Endothelial cell of umbilical vein (primary cell): ENCODE results near the gene CYP46A1. TPM values are rescaled to one million over a fixed set of nuclear protein-coding genes. Genes with fewer than 3 reads are reported as not detected.

Experiments
- BruUV-seq: library from RNA; stranded (reverse); fragments of 400-500 nt; replicated peaks from 2 replicates; lab custom pipeline; 2021; lab: Mats Ljungman, UMichigan
- CTCF ChIA-PET: fragments of 300-600, 350-600 bp; sonication (Branson Sonifier 250); formaldehyde crosslinking; loops from one replicate; lab custom pipeline; 2021; ENCODE audit warnings: antibody characterized with exemption, inconsistent platforms; lab: Charles Lee
- POLR2A ChIA-PET: fragments of 300-600, 350-600 bp; sonication (Branson Sonifier 250); formaldehyde crosslinking; loops from one replicate; lab custom pipeline; 2021; ENCODE audit warnings: antibody characterized with exemption, inconsistent platforms; lab: Charles Lee
- DNase-seq: peaks from one replicate; pipeline ENCODE4 v3.0.0-alpha.2; 2011; ENCODE audit warnings: low read depth, low spot score
- FAIRE-seq: peaks from 2 replicates; lab custom pipeline; 2011; peaks lifted over from hg19 to GRCh38; lab: Jason Lieb, UNC
- H2AFZ ChIP-seq: 2 replicates; pipeline ENCODE4 v1.6.0; 2012; ENCODE audit warnings: low read depth, low read length, control low read depth, inconsistent platforms
- H3K27ac ChIP-seq: 2 replicates; pipeline ENCODE4 v1.5.1; 2011; ENCODE audit warnings: low read depth, mild to moderate bottlenecking, control low read depth, low read length, moderate library complexity; ENCODE audit not compliant: insufficient read depth
- H3K27me3 ChIP-seq, 2 experiments: 2 replicates each; pipeline versions ENCODE4 v1.6.0 to v1.6.1; 2011; ENCODE audit warnings: low read length in 2 of 2, mixed read lengths in 1 of 2; ENCODE audit not compliant: control insufficient read depth in 2 of 2, insufficient read depth in 2 of 2
- H3K36me3 ChIP-seq, 2 experiments: 2 replicates in 1 of 2; 3 replicates in 1 of 2; pipeline ENCODE4 v1.5.1; 2011; ENCODE audit warnings: low read length in 2 of 2, mild to moderate bottlenecking in 1 of 2, moderate library complexity in 1 of 2; ENCODE audit not compliant: control insufficient read depth in 2 of 2, insufficient read depth in 2 of 2; ENCODE audit errors: extremely low read depth in 1 of 2
- H3K4me1 ChIP-seq: 3 replicates; pipeline ENCODE4 v1.5.1; 2011; ENCODE audit warnings: mild to moderate bottlenecking, low read length; ENCODE audit not compliant: control insufficient read depth, insufficient read depth; ENCODE audit errors: extremely low read depth
- H3K4me2 ChIP-seq: 2 replicates; pipeline ENCODE4 v1.6.1; 2011; ENCODE audit warnings: low read length, control low read depth, mixed read lengths; ENCODE audit not compliant: insufficient read depth
- H3K4me3 ChIP-seq, 3 experiments: fragments of 200-600 bp in 1 of 3; sonication (generic), shearing (Covaris generic) in 1 of 3; replicated peaks in 1 of 3; 2 replicates each; pipeline ENCODE4 v1.5.1; 2011 to 2016; ENCODE audit warnings: control low read depth in 3 of 3, low read length in 3 of 3, mild to moderate bottlenecking in 2 of 3, inconsistent platforms in 1 of 3, low read depth in 1 of 3, moderate library complexity in 1 of 3; ENCODE audit not compliant: insufficient read depth in 1 of 3
- H3K79me2 ChIP-seq: 2 replicates; pipeline ENCODE4 v1.6.0; 2012; ENCODE audit warnings: low read length, inconsistent platforms; ENCODE audit not compliant: control insufficient read depth, insufficient read depth
- H3K9ac ChIP-seq: replicated peaks from 2 replicates; pipeline ENCODE3; 2011; ENCODE audit warnings: low read length, control low read depth; ENCODE audit not compliant: insufficient read depth; ENCODE audit errors: extremely low read depth
- H3K9me1 ChIP-seq: replicated peaks from 3 replicates; pipeline ENCODE4 v1.6.0; 2011; ENCODE audit warnings: mild to moderate bottlenecking, low read length; ENCODE audit not compliant: control insufficient read depth, insufficient read depth; ENCODE audit errors: extremely low read depth
- H3K9me3 ChIP-seq: replicated peaks from 2 replicates; pipeline ENCODE4 v1.5.1; 2012; ENCODE audit warnings: low read length, inconsistent platforms; ENCODE audit not compliant: control insufficient read depth, insufficient read depth
- H4K20me1 ChIP-seq: replicated peaks from 2 replicates; pipeline ENCODE3; 2011; ENCODE audit warnings: mild to moderate bottlenecking, low read length; ENCODE audit not compliant: control insufficient read depth, insufficient read depth; ENCODE audit errors: extremely low read depth
- EZH2 ChIP-seq: IDR thresholded peaks from 2 replicates; pipeline ENCODE4 v1.6.1; 2012; ENCODE audit warnings: borderline replicate concordance, low read depth, mild to moderate bottlenecking, moderate library complexity, low read length, inconsistent platforms; ENCODE audit not compliant: severe bottlenecking
- FOS ChIP-seq: IDR thresholded peaks from 2 replicates; pipeline ENCODE4 v1.6.1; 2011; ENCODE audit warnings: mild to moderate bottlenecking, low read length, moderate library complexity, borderline replicate concordance; ENCODE audit not compliant: insufficient read depth
- GATA2 ChIP-seq: IDR thresholded peaks from 2 replicates; pipeline ENCODE4 v1.7.0; 2011; ENCODE audit warnings: low read depth, mild to moderate bottlenecking, moderate library complexity, mixed read lengths, low read length; ENCODE audit not compliant: insufficient read length, insufficient read depth
- MAX ChIP-seq: IDR thresholded peaks from 2 replicates; pipeline ENCODE4 v1.6.1; 2011; ENCODE audit not compliant: insufficient read depth, insufficient read length
- POLR2A ChIP-seq: IDR thresholded peaks from 2 replicates; pipeline ENCODE4 v1.6.1; 2012; ENCODE audit warnings: low read depth, mild to moderate bottlenecking, control low read depth, low read length
- POLR2AphosphoS5 ChIP-seq: IDR thresholded peaks from 2 replicates; pipeline ENCODE4 v1.6.1; 2012; ENCODE audit warnings: low read depth, mild to moderate bottlenecking, control low read depth, low read length, moderate library complexity; ENCODE audit not compliant: insufficient read depth
- dilution Hi-C: fragments of 300-500 bp; cut with MboI; formaldehyde crosslinking; loops from one replicate; pipeline ENCODE4 v1.15.0; 2019; ENCODE audit warnings: low sequenced_read_pairs; ENCODE audit not compliant: extremely low pct_ligation_motif_present
- intact Hi-C: fragments of 100-400 bp; cut with micrococcal nuclease; formaldehyde crosslinking; loops from one replicate; pipeline ENCODE4 v1.10.0; 2022
- polyA plus RNA-seq, 4 experiments: library from polyadenylated mRNA; depleted of rRNA in 3 of 4; stranded (reverse) in 3 of 4; unstranded in 1 of 4; fragments of >200 nt; gene quantifications; 2 replicates each; pipeline versions ENCODE4 v1.2.1 to v1.2.3, GENCODE V29; 2011 to 2012; ENCODE audit warnings: missing spikeins in 1 of 4
- total RNA-seq: library from RNA; stranded (reverse); gene quantifications from 2 replicates; pipeline ENCODE4 v1.2.3, GENCODE V29; 2021
- TF ChIP-seq, protein P1 (sequence below), 2 donors: IDR thresholded peaks; 1 replicate in 1 of 2; 2 replicates in 1 of 2; pipeline ENCODE4 v1.5.1; 2011; ENCODE audit warnings: low read length in 2 of 2, mild to moderate bottlenecking in 2 of 2, moderate library complexity in 2 of 2, control low read depth in 1 of 2, inconsistent platforms in 1 of 2, low read depth in 1 of 2; ENCODE audit not compliant: insufficient read depth in 1 of 2; ENCODE audit errors: extremely low read depth in 1 of 2

The CYP46A1 gene
- total and polyA plus RNA-seq, 2 donors (not counting 3 experiments of a cell fraction or from before 2014, with no cell fraction given), result 0.03 to 0.24 TPM

- intact Hi-C loops (no loop called here), dilution Hi-C loops (no loop called here)
- ChIA-PET POLR2A (no interaction called here), CTCF (no interaction called here)
- no peak overlapping the region for H2AFZ ChIP-seq
- H3K36me3 ChIP-seq, result no peaks in the 10 kb centered on the region
- no peak overlapping the region for H3K9ac ChIP-seq
- FAIRE-seq (no peak), DNase-seq (no peak)
- no peaks in the 10 kb centered on the region for H4K20me1 ChIP-seq
- no peak overlapping the region for H3K4me3 ChIP-seq
- TF ChIP-seq POLR2A (no peak), FOS (no peak), GATA2 (no peak), MAX (no peak), EZH2 (no peak), POLR2AphosphoS5 (no peak)
- TF ChIP-seq, protein P1, sequence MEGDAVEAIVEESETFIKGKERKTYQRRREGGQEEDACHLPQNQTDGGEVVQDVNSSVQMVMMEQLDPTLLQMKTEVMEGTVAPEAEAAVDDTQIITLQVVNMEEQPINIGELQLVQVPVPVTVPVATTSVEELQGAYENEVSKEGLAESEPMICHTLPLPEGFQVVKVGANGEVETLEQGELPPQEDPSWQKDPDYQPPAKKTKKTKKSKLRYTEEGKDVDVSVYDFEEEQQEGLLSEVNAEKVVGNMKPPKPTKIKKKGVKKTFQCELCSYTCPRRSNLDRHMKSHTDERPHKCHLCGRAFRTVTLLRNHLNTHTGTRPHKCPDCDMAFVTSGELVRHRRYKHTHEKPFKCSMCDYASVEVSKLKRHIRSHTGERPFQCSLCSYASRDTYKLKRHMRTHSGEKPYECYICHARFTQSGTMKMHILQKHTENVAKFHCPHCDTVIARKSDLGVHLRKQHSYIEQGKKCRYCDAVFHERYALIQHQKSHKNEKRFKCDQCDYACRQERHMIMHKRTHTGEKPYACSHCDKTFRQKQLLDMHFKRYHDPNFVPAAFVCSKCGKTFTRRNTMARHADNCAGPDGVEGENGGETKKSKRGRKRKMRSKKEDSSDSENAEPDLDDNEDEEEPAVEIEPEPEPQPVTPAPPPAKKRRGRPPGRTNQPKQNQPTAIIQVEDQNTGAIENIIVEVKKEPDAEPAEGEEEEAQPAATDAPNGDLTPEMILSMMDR (IDR thresholded peaks at IDR 0.05; ENCODE audit: extremely low read depth in 1 of 2, insufficient read depth in 1 of 2, low read depth in 1 of 2, low read length in 2 of 2), result no peak
- no TSS peak for BruUV-seq
- peaks cover 9 to 27% of the 10 kb centered on the region in 2 experiments for H3K27me3 ChIP-seq
- H3K79me2 ChIP-seq, result no peaks in the 10 kb centered on the region
- no peaks in the 10 kb centered on the region for H3K9me3 ChIP-seq
- no peaks in the 10 kb centered on the region for H3K9me1 ChIP-seq
- no peak overlapping the region for H3K27ac ChIP-seq
- H3K4me1 ChIP-seq, result no peaks in the 10 kb centered on the region
- no peak overlapping the region for H3K4me2 ChIP-seq
Observed at GRCh38 chr14:99713972-99714371, 29.9 kb downstream of the CYP46A1 start.
